GM19099 (cell line): ENCODE data around the gene SCNN1B.

Source experiments
- POLR2A ChIP-seq: IDR thresholded peaks from 3 replicates; pipeline ENCODE4 v1.6.1; 2011; ENCODE audit warnings: low read depth; ENCODE audit not compliant: insufficient read length; ENCODE audit errors: extremely low read depth

Gene SCNN1B

GRCh38 chr16:23420011-23420410 lies 117.9 kb downstream of the SCNN1B start:
- no peak for TF ChIP-seq POLR2A

- no peak for TF ChIP-seq POLR2A
Observed at GRCh38 chr16:23423496-23424049, 121.5 kb downstream of the SCNN1B start.

GRCh38 chr16:23424292-23424958 lies 122.3 kb downstream of the SCNN1B start:
- TF ChIP-seq POLR2A: no peak

GRCh38 chr16:23428351-23428750 lies 126.2 kb downstream of the SCNN1B start:
- no peak for TF ChIP-seq POLR2A
